HG03565 (cell line): ENCODE measurements around the gene FZD2.

ENCODE experiments used
- ATAC-seq: cut with Tn5 transposase; IDR thresholded peaks from one replicate; pipeline ENCODE4 v1.9.1; 2021; ENCODE audit warnings: mild to moderate bottlenecking, moderate library complexity; ENCODE audit not compliant: unreplicated experiment

FZD2 gene

DNA sequence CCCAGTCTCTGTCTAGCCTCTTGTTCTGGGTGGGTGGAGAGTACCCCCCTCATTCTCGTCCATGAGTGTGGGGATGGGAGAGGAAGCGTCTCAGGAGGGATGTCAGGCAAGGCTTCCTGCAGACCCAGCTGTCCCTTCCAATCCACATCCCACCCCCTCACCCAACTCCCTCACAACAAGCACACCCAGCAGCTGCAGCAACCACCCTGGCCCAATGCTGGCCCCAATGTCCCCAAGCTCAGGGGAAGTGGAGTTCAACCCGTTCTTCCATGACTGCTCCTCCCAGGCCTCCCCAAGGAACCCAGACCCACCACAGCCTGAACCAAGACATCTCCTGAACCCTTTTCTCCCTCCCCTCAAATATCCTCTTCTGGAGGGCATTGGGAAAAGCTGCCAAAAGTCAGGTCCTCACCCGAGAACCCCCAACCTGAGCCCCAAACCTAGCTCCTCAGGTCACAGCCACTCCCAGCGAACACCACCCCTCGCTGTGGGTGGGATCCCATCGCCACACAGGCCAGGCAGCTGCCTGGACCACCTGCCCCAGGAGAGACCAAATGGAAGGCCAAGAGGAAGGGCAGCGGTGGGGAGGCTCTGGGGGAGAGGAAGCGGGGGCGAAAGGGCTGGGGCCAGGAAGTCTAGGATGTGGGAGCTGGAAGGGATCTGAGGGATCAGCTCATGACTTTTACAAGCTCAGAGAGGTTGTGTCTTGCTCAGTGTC is 47.6 kb downstream of the FZD2 start:
- ATAC-seq, result no peak

DNA sequence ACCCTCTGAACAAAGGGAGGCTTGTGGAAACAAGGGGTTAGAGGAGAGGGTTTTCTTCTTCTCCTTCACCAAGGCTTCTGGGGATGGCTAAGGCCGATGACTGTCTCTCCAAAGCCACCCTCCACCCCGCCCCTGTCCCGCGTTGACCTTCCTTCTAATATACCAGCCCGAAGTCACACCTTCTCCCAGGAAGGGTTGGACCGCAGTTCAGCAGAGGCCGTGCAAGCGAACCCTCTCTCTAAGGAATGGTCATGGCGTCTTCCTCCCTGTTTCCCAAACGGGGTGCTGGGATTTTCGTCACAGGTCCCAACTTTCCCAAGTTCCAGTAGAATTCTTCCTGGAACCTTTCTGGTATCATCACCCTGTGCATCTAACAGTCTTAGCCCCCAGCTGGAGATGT is 49.4 kb downstream of the FZD2 start:
- ATAC-seq, result no peak

DNA sequence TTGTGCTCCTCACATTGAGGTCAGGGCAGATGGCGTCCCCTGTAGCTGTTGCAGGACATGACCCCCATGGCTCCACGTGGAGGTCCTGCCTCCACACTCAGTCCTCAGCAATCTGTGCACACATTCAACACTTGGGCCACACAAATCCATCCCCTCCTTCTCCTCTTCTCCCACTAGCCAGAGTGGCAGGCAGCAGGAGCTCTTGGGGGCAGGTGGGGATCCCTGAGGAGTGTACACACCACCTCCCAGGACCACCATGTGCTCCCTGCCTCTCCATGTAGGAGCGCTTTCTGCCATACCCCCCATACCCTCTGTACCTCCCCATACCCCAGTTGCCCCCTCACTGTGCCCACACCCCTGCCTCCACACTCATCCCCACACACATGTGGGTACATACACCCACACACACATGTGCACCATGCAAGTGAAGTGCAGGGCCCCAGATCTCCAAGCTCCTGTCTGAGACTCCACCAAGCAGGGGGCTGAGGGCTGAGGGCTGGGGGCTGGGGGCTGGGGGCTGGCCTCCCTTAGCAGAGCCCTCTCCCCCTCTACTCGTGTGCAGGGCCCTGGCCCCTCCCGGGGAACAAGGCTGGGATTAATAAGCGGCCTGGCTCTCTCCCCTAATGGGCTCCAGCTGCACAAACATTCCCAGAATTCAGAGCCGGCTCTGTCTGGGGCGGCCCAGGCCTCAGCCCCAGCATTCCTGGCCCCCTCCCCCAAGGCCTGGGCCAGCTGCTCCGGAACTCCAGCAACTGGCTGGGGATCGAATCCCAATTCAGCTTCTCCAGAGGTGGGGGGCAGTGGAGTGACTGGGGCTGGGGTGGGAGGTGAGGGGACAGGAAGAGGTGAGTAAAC is 50.8 kb downstream of the FZD2 start:
- no peak for ATAC-seq

DNA sequence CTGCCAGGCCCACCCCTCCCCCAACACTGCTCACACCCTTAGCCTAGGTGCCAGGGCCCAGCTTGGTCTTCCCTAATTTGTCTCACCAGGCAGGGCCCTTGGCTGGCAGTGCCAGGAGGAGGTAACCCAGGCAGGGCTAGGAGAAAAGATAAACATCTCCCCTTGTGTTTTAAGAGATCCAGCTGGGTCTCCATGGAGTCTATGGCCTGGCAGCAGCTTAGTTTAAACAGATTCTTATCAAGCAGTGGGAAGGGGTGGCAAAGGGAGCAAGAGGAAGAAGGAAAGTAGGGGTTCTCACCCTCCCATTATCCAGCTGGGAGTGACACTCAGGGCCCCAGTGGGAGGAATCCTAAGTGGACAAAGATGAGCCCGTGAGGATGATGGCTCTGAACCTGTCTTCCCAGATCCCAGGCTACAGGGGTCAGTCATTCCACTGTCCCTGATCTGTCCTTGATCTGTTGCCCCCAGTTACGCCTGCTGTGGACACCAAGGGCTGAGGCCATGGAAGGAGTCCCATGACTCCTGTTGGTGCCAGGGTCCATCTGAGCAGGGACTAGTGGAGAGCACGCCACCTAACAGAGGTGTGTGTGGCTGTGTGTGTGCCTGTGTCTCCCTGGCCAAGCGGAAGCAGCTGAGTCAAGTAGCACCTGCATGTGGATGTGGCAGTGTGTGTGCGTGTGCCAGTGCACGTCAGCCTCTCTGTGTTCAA is 51.6 kb downstream of the FZD2 start:
- no peak for ATAC-seq

DNA sequence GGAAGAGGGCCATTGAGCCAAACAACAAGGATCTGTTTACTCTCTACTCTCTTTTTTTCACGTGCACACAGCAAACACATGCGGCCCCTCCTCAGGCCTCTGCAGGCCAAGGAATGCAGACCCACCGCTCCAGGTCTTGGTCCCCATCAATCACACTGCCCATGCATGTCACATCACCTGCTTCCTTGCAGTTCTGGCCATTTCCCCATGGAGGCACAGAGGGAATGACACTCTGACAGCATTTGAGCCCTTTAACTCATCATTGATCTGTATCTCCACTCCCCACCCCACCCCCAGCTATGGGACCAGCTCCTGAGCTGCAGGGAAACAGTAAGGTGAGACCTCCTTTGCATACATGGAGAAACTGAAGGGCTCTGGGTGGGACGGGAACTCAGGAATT is 53.0 kb downstream of the FZD2 start:
- no peak for ATAC-seq
